OCI-LY1 (cell line): ENCODE results near the gene DUS2.

Experiments used
- CTCF ChIP-seq: fragments of 200-600 bp; sonication (generic), shearing (Covaris generic); IDR thresholded peaks from 2 replicates; pipeline ENCODE4 v1.5.1; 2017; ENCODE audit warnings: mild to moderate bottlenecking, antibody characterized with exemption, low read length, moderate library complexity, mixed read lengths
- EZH2 ChIP-seq: fragments of 200-600 bp; sonication (generic), shearing (Covaris generic); IDR thresholded peaks from 2 replicates; pipeline ENCODE4 v1.8.0; 2017; ENCODE audit warnings: borderline replicate concordance, mixed run types, mild to moderate bottlenecking, antibody characterized with exemption, low read length, moderate library complexity, mixed read lengths

DNA sequence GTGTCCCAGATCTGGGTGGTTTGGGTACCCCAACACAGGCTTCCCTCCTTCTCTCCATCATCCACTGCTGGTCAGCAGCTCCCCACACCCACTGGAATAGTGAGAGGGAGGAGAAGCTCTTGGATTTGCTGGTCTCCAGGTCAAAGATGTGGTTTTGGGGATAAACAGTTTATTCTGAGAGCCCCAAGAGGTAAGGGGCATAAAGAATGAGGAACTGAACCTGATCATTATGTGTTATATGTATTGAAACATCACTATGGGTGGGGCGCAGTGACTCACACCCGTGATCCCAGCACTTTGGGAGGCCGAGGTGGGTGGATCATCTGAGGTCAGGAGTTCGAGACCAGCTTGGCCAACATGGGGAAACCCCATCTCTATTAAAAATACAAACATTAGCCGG is 27.7 kb upstream of the DUS2 start:
- TF ChIP-seq CTCF: no peak
- TF ChIP-seq EZH2: no peak
